HCT116 (cell line): ENCODE results near the gene TSPEAR. TPM values are rescaled to one million over a fixed set of nuclear protein-coding genes. Genes with fewer than 3 reads are reported as not detected.

ENCODE experiments used
- ATAC-seq: fragments of 200-7000 bp; cut with Tn5 transposase; 2 replicates; pipeline ENCODE4 v1.9.1; 2020; ENCODE audit warnings: mild to moderate bottlenecking, moderate library complexity
- BruUV-seq: library from RNA; stranded (reverse); fragments of 400-500 nt; replicated peaks from 2 replicates; lab custom pipeline; 2021; lab: Mats Ljungman, UMichigan
- CTCF ChIA-PET: fragments of 300-600 bp; sonication (Branson Sonifier 250); formaldehyde crosslinking; loops from one replicate; lab custom pipeline; 2021; ENCODE audit warnings: antibody characterized with exemption; lab: Charles Lee
- POLR2A ChIA-PET: fragments of 300-600, 350-600 bp; sonication (Branson Sonifier 250); formaldehyde crosslinking; loops from one replicate; lab custom pipeline; 2021; ENCODE audit warnings: antibody characterized with exemption; lab: Charles Lee
- RAD21 ChIA-PET, 2 experiments: fragments of 300-600 bp; sonication (Branson Sonifier 250); formaldehyde crosslinking; loops; one replicate each; lab custom pipeline; 2023; ENCODE audit warnings: low total read pairs in 2 of 2; ENCODE audit not compliant: uncharacterized antibody in 2 of 2, unreplicated experiment in 2 of 2, low non-redundant PET in 1 of 2; lab: Charles Lee
- DNase-seq: peaks from one replicate; pipeline ENCODE4 v3.0.0-alpha.2; 2010; ENCODE audit warnings: low read depth, low spot score
- H2AFZ ChIP-seq: fragments of 200-600 bp; shearing (Covaris generic), sonication (generic); 2 replicates; pipeline ENCODE4 v1.6.1; 2017; ENCODE audit warnings: low read depth, mixed run types, mixed read lengths, antibody characterized with exemption, low read length; ENCODE audit not compliant: poor library complexity, severe bottlenecking
- H3K27ac ChIP-seq: 2 replicates; pipeline ENCODE4 v1.5.1; 2012; ENCODE audit warnings: low read depth, low read length
- H3K27me3 ChIP-seq: fragments of 200-600 bp; sonication (generic); 2 replicates; pipeline ENCODE4 v1.6.1; 2016; ENCODE audit warnings: mixed run types, low read length, mixed read lengths; ENCODE audit not compliant: insufficient read depth
- H3K36me3 ChIP-seq, 2 experiments: fragments of 200-500 bp in 1 of 2; fragments of 200-600 bp in 1 of 2; sonication (Bioruptor generic) in 1 of 2; sonication (generic) in 1 of 2; 2 replicates each; pipeline versions ENCODE4 v1.5.1 to v1.6.1; 2014 to 2016; ENCODE audit warnings: low read length in 2 of 2, inconsistent platforms in 1 of 2, mixed read lengths in 1 of 2, mixed run types in 1 of 2; ENCODE audit not compliant: insufficient read depth in 2 of 2, control insufficient read depth in 1 of 2
- H3K4me1 ChIP-seq, 2 experiments: fragments of 200-600 bp in 1 of 2; sonication (generic) in 1 of 2; 2 replicates each; pipeline versions ENCODE4 v1.5.1 to v1.6.1; 2012 to 2017; ENCODE audit warnings: low read length in 2 of 2, inconsistent platforms in 1 of 2, mild to moderate bottlenecking in 1 of 2, mixed read lengths in 1 of 2, mixed run types in 1 of 2, moderate library complexity in 1 of 2; ENCODE audit not compliant: insufficient read depth in 2 of 2, control insufficient read depth in 1 of 2
- H3K4me2 ChIP-seq: fragments of 200-600 bp; sonication (generic); 2 replicates; pipeline ENCODE4 v1.6.1; 2017; ENCODE audit warnings: mixed run types, low read length, mixed read lengths
- H3K4me3 ChIP-seq, 2 experiments: fragments of 200-600 bp in 1 of 2; sonication (generic) in 1 of 2; replicated peaks in 1 of 2; 2 replicates each; pipeline ENCODE4 v1.5.1; 2011 to 2016; ENCODE audit warnings: low read length in 2 of 2, control low read depth in 1 of 2, low read depth in 1 of 2, mild to moderate bottlenecking in 1 of 2, mixed read lengths in 1 of 2, mixed run types in 1 of 2
- H3K79me2 ChIP-seq: fragments of 200-600 bp; sonication (generic); 2 replicates; pipeline ENCODE4 v1.6.1; 2017; ENCODE audit warnings: mild to moderate bottlenecking, mixed run types, low read length, moderate library complexity, mixed read lengths; ENCODE audit not compliant: insufficient read depth
- H3K9ac ChIP-seq: fragments of 200-600 bp; sonication (generic); 2 replicates; pipeline ENCODE4 v1.6.1; 2016; ENCODE audit warnings: low read length, mixed read lengths
- H3K9me2 ChIP-seq: fragments of 200-600 bp; sonication (generic), shearing (Covaris generic); 2 replicates; pipeline ENCODE4 v1.6.1; 2017; ENCODE audit warnings: mixed run types, mild to moderate bottlenecking, moderate library complexity; ENCODE audit not compliant: insufficient read depth
- H3K9me3 ChIP-seq, 2 experiments: fragments of 200-500 bp in 1 of 2; fragments of 200-600 bp in 1 of 2; sonication (Bioruptor generic) in 1 of 2; sonication (generic) in 1 of 2; 2 replicates each; pipeline ENCODE4 v1.6.1; 2014 to 2017; ENCODE audit warnings: low read length in 2 of 2, mixed read lengths in 2 of 2, inconsistent platforms in 1 of 2, low read depth in 1 of 2, mild to moderate bottlenecking in 1 of 2, mixed run types in 1 of 2, moderate library complexity in 1 of 2; ENCODE audit not compliant: control insufficient read depth in 1 of 2, insufficient read depth in 1 of 2
- H4K20me1 ChIP-seq: fragments of 200-600 bp; sonication (generic), shearing (Covaris generic); 2 replicates; pipeline ENCODE4 v1.6.1; 2017; ENCODE audit warnings: mixed run types, mild to moderate bottlenecking, moderate library complexity; ENCODE audit not compliant: insufficient read depth
- CEBPB ChIP-seq: IDR thresholded peaks from 2 replicates; pipeline ENCODE4 v1.6.1; 2012; ENCODE audit warnings: low read depth
- ELF1 ChIP-seq: IDR thresholded peaks from 2 replicates; pipeline ENCODE4 v1.6.1; 2012; ENCODE audit warnings: low read depth, borderline replicate concordance
- EZH2phosphoT487 ChIP-seq: fragments of 200-600 bp; IDR thresholded peaks from 2 replicates; pipeline ENCODE4 v1.6.1; 2018; ENCODE audit warnings: antibody characterized with exemption, borderline replicate concordance
- POLR2A ChIP-seq: IDR thresholded peaks from 2 replicates; pipeline ENCODE4 v1.7.0; 2011; ENCODE audit warnings: borderline replicate concordance; ENCODE audit not compliant: insufficient read depth, insufficient read length; ENCODE audit errors: extremely low read depth
- REST ChIP-seq: IDR thresholded peaks from 2 replicates; pipeline ENCODE4 v1.6.1; 2012; ENCODE audit warnings: low read depth
- TCF7L2 ChIP-seq: IDR thresholded peaks from 2 replicates; pipeline ENCODE4 v1.7.0; 2011; ENCODE audit warnings: borderline replicate concordance, inconsistent platforms; ENCODE audit not compliant: insufficient read depth, insufficient read length; ENCODE audit errors: extremely low read depth
- ZNF274 ChIP-seq: fragments of 200-500 bp; sonication (Bioruptor generic); IDR thresholded peaks from 2 replicates; pipeline ENCODE4 v1.6.1; 2014; ENCODE audit warnings: mild to moderate bottlenecking, low read depth, low read length, inconsistent platforms
- intact Hi-C: fragments of 100-400 bp; cut with micrococcal nuclease; formaldehyde crosslinking; loops from 2 replicates; pipeline ENCODE4 v1.10.0; 2022
- total RNA-seq: library from RNA; stranded (reverse); gene quantifications from one replicate; pipeline ENCODE4 v1.2.1, GENCODE V29; 2021; ENCODE audit not compliant: unreplicated experiment

Gene TSPEAR
- total RNA-seq, 1 experiment from 2014 or later = not detected

GRCh38 chr21:44531606-44532564, 179.5 kb downstream of the TSPEAR start:
- Histone ChIP-seq H3K4me1 (no peaks in the 10 kb centered on the region), H3K9ac (no peak overlapping the region), H4K20me1 (no peaks in the 10 kb centered on the region), H3K4me3 (no peak overlapping the region), H3K27ac (no peak overlapping the region)
- ATAC-seq = no peak
- no peak for TF ChIP-seq ELF1
- TF ChIP-seq, all 23 proteins: peak for 0
- no TSS peak for BruUV-seq
- CTCF ChIA-PET = interaction anchor here (1.2 kb wide), 1 partner anchor 211 kb away, joined by 3 read pairs; no protein-coding TSS in a partner anchor
- Histone ChIP-seq H3K9me2 (no peaks in the 10 kb centered on the region), H3K4me2 (no peak overlapping the region), H3K36me3 (no peaks in the 10 kb centered on the region), H3K9me3 (no peaks in the 10 kb centered on the region), H2AFZ (no peak overlapping the region), H3K79me2 (no peaks in the 10 kb centered on the region), H3K27me3 (no peaks in the 10 kb centered on the region)
- intact Hi-C loops = no loop called here
- DNase-seq = no peak
- RAD21 ChIA-PET = no interaction called here
- POLR2A ChIA-PET = no interaction called here

GRCh38 chr21:44530903-44531605, 180.3 kb downstream of the TSPEAR start:
- Histone ChIP-seq H3K9me2 (no peaks in the 10 kb centered on the region), H3K4me2 (no peak overlapping the region), H4K20me1 (no peaks in the 10 kb centered on the region), H3K9me3 (no peaks in the 10 kb centered on the region), H3K36me3 (no peaks in the 10 kb centered on the region), H3K9ac (no peak overlapping the region), H3K79me2 (no peaks in the 10 kb centered on the region), H2AFZ (no peak overlapping the region), H3K27me3 (no peaks in the 10 kb centered on the region), H3K4me3 (no peak overlapping the region), H3K27ac (no peak overlapping the region), H3K4me1 (no peaks in the 10 kb centered on the region)
- CTCF ChIA-PET = no interaction called here
- RAD21 ChIA-PET = no interaction called here
- no peak for ATAC-seq
- POLR2A ChIA-PET = no interaction called here
- TF ChIP-seq POLR2A = no peak
- TF ChIP-seq TCF7L2 = no peak
- no peak for TF ChIP-seq ELF1
- no peak for TF ChIP-seq ZNF274
- no peak for TF ChIP-seq EZH2phosphoT487
- TF ChIP-seq REST = no peak
- no peak for TF ChIP-seq CEBPB
- intact Hi-C loops = no loop called here
- DNase-seq = no peak
- BruUV-seq = no TSS peak
